ENCODE data around the gene NME3. TPM values are rescaled to one million over a fixed set of nuclear protein-coding genes. Genes with fewer than 3 reads are reported as not detected.

NME3 gene
- total and polyA plus RNA-seq, 4 donors = 33.0 to 379 (median 61.9) TPM

GRCh38 chr16:1752853-1753252 is 18.5 kb downstream of the NME3 start:
- no peak overlapping the region for H3K4me3 ChIP-seq (ENCODE audit: low read length in 2 of 2)
- ATAC-seq (ENCODE audit: low FRiP score) = no peak
- WGBS, 2 donors = 93 to 94% methylated on average over 14 of the region's 14 CpGs

GRCh38 chr16:1751946-1752345 is 19.4 kb downstream of the NME3 start:
- WGBS, 2 donors = 96 to 97% methylated on average over 16 of the region's 16 CpGs
- intact Hi-C loops (cut with DNase I) = no loop called here

More at GRCh38 chr16:1752853-1753252, 18.5 kb downstream of the NME3 start:
- Histone ChIP-seq H3K27ac (ENCODE audit: low read depth in 1 of 2, low read length in 2 of 2) (no peak overlapping the region), H3K4me1 (ENCODE audit: control insufficient read depth in 1 of 2, insufficient read depth in 2 of 2, low read length in 2 of 2) (no peaks in the 10 kb centered on the region), H3K9me3 (ENCODE audit: control insufficient read depth, low read length) (no peaks in the 10 kb centered on the region), H3K36me3 (ENCODE audit: control insufficient read depth in 1 of 2, insufficient read depth in 2 of 2, low read length in 1 of 2) (peaks cover 0 to 16% of the 10 kb centered on the region in 2 donors), H3K27me3 (ENCODE audit: control insufficient read depth in 1 of 2, insufficient read depth in 2 of 2, low read length in 1 of 2) (no peaks in the 10 kb centered on the region)
- intact Hi-C loops (cut with DNase I) = no loop called here
- no peak for DNase-seq

GRCh38 chr16:1749152-1750117 is 21.9 kb downstream of the NME3 start:
- no peak overlapping the region for H3K4me3 ChIP-seq (ENCODE audit: low read length in 2 of 2)
- H3K36me3 ChIP-seq (ENCODE audit: control insufficient read depth in 1 of 2, insufficient read depth in 2 of 2, low read length in 1 of 2) = peaks cover 0 to 18% of the 10 kb centered on the region in 2 donors
- ATAC-seq (ENCODE audit: low FRiP score) (no peak), DNase-seq (no peak)
- no peaks in the 10 kb centered on the region for H3K9me3 ChIP-seq (ENCODE audit: control insufficient read depth, low read length)
- H3K27me3 ChIP-seq (ENCODE audit: control insufficient read depth in 1 of 2, insufficient read depth in 2 of 2, low read length in 1 of 2) = no peaks in the 10 kb centered on the region
- no peak overlapping the region for H3K27ac ChIP-seq (ENCODE audit: low read depth in 1 of 2, low read length in 2 of 2)
- 96% methylated on average over 29 of the region's 29 CpGs for WGBS, 2 donors
- no peaks in the 10 kb centered on the region for H3K4me1 ChIP-seq (ENCODE audit: control insufficient read depth in 1 of 2, insufficient read depth in 2 of 2, low read length in 2 of 2)
- intact Hi-C loops (cut with DNase I) = no loop called here

More at GRCh38 chr16:1751946-1752345, 19.4 kb downstream of the NME3 start:
- Histone ChIP-seq H3K4me3 (ENCODE audit: low read length in 2 of 2) (no peak overlapping the region), H3K27me3 (ENCODE audit: control insufficient read depth in 1 of 2, insufficient read depth in 2 of 2, low read length in 1 of 2) (no peaks in the 10 kb centered on the region), H3K27ac (ENCODE audit: low read depth in 1 of 2, low read length in 2 of 2) (no peak overlapping the region), H3K36me3 (ENCODE audit: control insufficient read depth in 1 of 2, insufficient read depth in 2 of 2, low read length in 1 of 2) (peaks cover 0 to 18% of the 10 kb centered on the region in 2 donors), H3K4me1 (ENCODE audit: control insufficient read depth in 1 of 2, insufficient read depth in 2 of 2, low read length in 2 of 2) (no peaks in the 10 kb centered on the region), H3K9me3 (ENCODE audit: control insufficient read depth, low read length) (no peaks in the 10 kb centered on the region)
- DNase-seq (no peak), ATAC-seq (ENCODE audit: low FRiP score) (no peak)

GRCh38 chr16:1747934-1748333 is 23.4 kb downstream of the NME3 start:
- Histone ChIP-seq H3K4me3 (ENCODE audit: low read length in 2 of 2) (no peak overlapping the region), H3K27ac (ENCODE audit: low read depth in 1 of 2, low read length in 2 of 2) (no peak overlapping the region), H3K4me1 (ENCODE audit: control insufficient read depth in 1 of 2, insufficient read depth in 2 of 2, low read length in 2 of 2) (no peaks in the 10 kb centered on the region), H3K27me3 (ENCODE audit: control insufficient read depth in 1 of 2, insufficient read depth in 2 of 2, low read length in 1 of 2) (no peaks in the 10 kb centered on the region), H3K36me3 (ENCODE audit: control insufficient read depth in 1 of 2, insufficient read depth in 2 of 2, low read length in 1 of 2) (peaks cover 0 to 17% of the 10 kb centered on the region in 2 donors), H3K9me3 (ENCODE audit: control insufficient read depth, low read length) (no peaks in the 10 kb centered on the region)
- ATAC-seq (ENCODE audit: low FRiP score) (no peak), DNase-seq (no peak)
- 85 to 86% methylated on average over 11 of the region's 11 CpGs for WGBS, 2 donors
- intact Hi-C loops (cut with DNase I) = no loop called here

GRCh38 chr16:1746693-1747195 is 24.6 kb downstream of the NME3 start:
- no peak overlapping the region for H3K4me3 ChIP-seq (ENCODE audit: low read length in 2 of 2)
- intact Hi-C loops (cut with DNase I) = no loop called here
- H3K27me3 ChIP-seq (ENCODE audit: control insufficient read depth in 1 of 2, insufficient read depth in 2 of 2, low read length in 1 of 2) = no peaks in the 10 kb centered on the region
- no peak overlapping the region for H3K27ac ChIP-seq (ENCODE audit: low read depth in 1 of 2, low read length in 2 of 2)
- ATAC-seq (ENCODE audit: low FRiP score) (no peak), DNase-seq (no peak)
- H3K4me1 ChIP-seq (ENCODE audit: control insufficient read depth in 1 of 2, insufficient read depth in 2 of 2, low read length in 2 of 2) = no peaks in the 10 kb centered on the region
- WGBS, 2 donors = 93% methylated on average over 31 of the region's 31 CpGs
- H3K36me3 ChIP-seq (ENCODE audit: control insufficient read depth in 1 of 2, insufficient read depth in 2 of 2, low read length in 1 of 2) = peaks cover 0 to 15% of the 10 kb centered on the region in 2 donors
- H3K9me3 ChIP-seq (ENCODE audit: control insufficient read depth, low read length) = no peaks in the 10 kb centered on the region

GRCh38 chr16:1745900-1746692 is 25.2 kb downstream of the NME3 start:
- Histone ChIP-seq H3K36me3 (ENCODE audit: control insufficient read depth in 1 of 2, insufficient read depth in 2 of 2, low read length in 1 of 2) (peaks cover 0 to 15% of the 10 kb centered on the region in 2 donors), H3K4me1 (ENCODE audit: control insufficient read depth in 1 of 2, insufficient read depth in 2 of 2, low read length in 2 of 2) (no peaks in the 10 kb centered on the region), H3K27me3 (ENCODE audit: control insufficient read depth in 1 of 2, insufficient read depth in 2 of 2, low read length in 1 of 2) (no peaks in the 10 kb centered on the region), H3K9me3 (ENCODE audit: control insufficient read depth, low read length) (no peaks in the 10 kb centered on the region), H3K27ac (ENCODE audit: low read depth in 1 of 2, low read length in 2 of 2) (no peak overlapping the region), H3K4me3 (ENCODE audit: low read length in 2 of 2) (no peak overlapping the region)
- ATAC-seq (ENCODE audit: low FRiP score) (no peak), DNase-seq (no peak)
- 92 to 94% methylated on average over 29 of the region's 29 CpGs for WGBS, 2 donors
- intact Hi-C loops (cut with DNase I) = no loop called here

- DNase-seq (no peak), ATAC-seq (ENCODE audit: low FRiP score) (no peak)
- Histone ChIP-seq H3K9me3 (ENCODE audit: control insufficient read depth, low read length) (no peaks in the 10 kb centered on the region), H3K4me1 (ENCODE audit: control insufficient read depth in 1 of 2, insufficient read depth in 2 of 2, low read length in 2 of 2) (no peaks in the 10 kb centered on the region), H3K27me3 (ENCODE audit: control insufficient read depth in 1 of 2, insufficient read depth in 2 of 2, low read length in 1 of 2) (no peaks in the 10 kb centered on the region), H3K4me3 (ENCODE audit: low read length in 2 of 2) (no peak overlapping the region), H3K27ac (ENCODE audit: low read depth in 1 of 2, low read length in 2 of 2) (no peak overlapping the region), H3K36me3 (ENCODE audit: control insufficient read depth in 1 of 2, insufficient read depth in 2 of 2, low read length in 1 of 2) (peaks cover 0 to 15% of the 10 kb centered on the region in 2 donors)
- intact Hi-C loops (cut with DNase I) = no loop called here
- WGBS, 2 donors = 90% methylated on average over 25 of the region's 25 CpGs
Observed at GRCh38 chr16:1745181-1745899, 26.0 kb downstream of the NME3 start.

- no peak for DNase-seq
- H3K4me3 ChIP-seq (ENCODE audit: low read length in 2 of 2) = no peak overlapping the region
- no peak overlapping the region for H3K27ac ChIP-seq (ENCODE audit: low read depth in 1 of 2, low read length in 2 of 2)
- peaks cover 0 to 12% of the 10 kb centered on the region in 2 donors for H3K36me3 ChIP-seq (ENCODE audit: control insufficient read depth in 1 of 2, insufficient read depth in 2 of 2, low read length in 1 of 2)
- H3K4me1 ChIP-seq (ENCODE audit: control insufficient read depth in 1 of 2, insufficient read depth in 2 of 2, low read length in 2 of 2) = no peaks in the 10 kb centered on the region
- H3K9me3 ChIP-seq (ENCODE audit: control insufficient read depth, low read length) = no peaks in the 10 kb centered on the region
- no peak for ATAC-seq (ENCODE audit: low FRiP score)
- no peaks in the 10 kb centered on the region for H3K27me3 ChIP-seq (ENCODE audit: control insufficient read depth in 1 of 2, insufficient read depth in 2 of 2, low read length in 1 of 2)
- 90% methylated on average over 24 of the region's 24 CpGs for WGBS, 2 donors
- intact Hi-C loops (cut with DNase I) = no loop called here
Observed at GRCh38 chr16:1744338-1744840, 27.0 kb downstream of the NME3 start.
